ENCODE data around the gene BCAS4.

Gene BCAS4

DNA sequence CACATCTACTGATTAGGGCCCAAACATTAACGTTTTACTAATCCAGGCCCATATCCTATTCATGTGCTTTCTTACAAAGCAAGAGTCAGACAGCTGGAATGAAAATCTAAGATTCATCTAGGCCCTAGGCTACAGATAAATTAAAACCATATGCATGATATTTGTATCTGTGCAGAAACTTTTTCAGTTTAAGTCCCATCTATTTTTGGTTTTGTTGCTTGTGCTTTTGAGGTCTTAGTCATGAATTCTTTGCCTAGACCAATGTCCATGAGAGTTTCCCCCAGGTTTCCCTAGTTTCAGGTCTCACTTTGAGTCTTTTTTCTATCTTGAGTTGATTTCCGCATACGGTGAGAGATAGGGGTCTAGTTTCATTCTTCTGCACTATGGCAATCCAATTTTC is 116.2 kb downstream of the BCAS4 start:
- Histone ChIP-seq H3K4me3 (no peak overlapping the region), H3K4me1 (peaks cover 10% of the 10 kb centered on the region), H3K36me3 (replicated peaks) (peaks cover 40% of the 10 kb centered on the region), H3K27me3 (ENCODE audit: low read depth) (no peaks in the 10 kb centered on the region), H3K9me3 (no peaks in the 10 kb centered on the region)
- DNase-seq (ENCODE audit: low spot score in 2 of 2), result no peak
- in situ Hi-C loops (cut with MboI; ENCODE audit: low sequenced_read_pairs), result no loop called here

DNA sequence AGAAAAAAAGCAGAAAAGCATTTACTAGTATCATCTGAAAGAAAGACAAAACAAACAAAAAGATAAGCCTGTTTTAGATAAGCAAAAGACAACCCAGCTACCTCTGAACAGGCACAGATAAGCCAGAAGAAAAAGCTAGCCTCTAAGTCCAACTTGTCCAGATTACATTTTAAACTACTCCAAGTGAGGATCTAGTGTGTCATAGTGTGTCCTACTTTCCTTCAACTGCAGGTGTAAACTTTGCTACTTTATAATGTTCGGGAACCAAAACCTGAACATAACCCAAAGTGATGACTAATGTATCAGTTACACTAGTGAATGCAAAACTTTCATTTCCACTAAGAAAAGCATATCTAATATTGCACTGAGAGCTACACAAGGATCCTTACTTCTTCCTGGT is 116.9 kb downstream of the BCAS4 start:
- H3K27me3 ChIP-seq (ENCODE audit: low read depth), result no peaks in the 10 kb centered on the region
- H3K4me1 ChIP-seq, result peaks cover 12% of the 10 kb centered on the region
- H3K9me3 ChIP-seq, result no peaks in the 10 kb centered on the region
- no peak overlapping the region for H3K4me3 ChIP-seq
- DNase-seq (ENCODE audit: low spot score in 2 of 2), result no peak
- in situ Hi-C loops (cut with MboI; ENCODE audit: low sequenced_read_pairs), result no loop called here
- peaks cover 38% of the 10 kb centered on the region for H3K36me3 ChIP-seq (replicated peaks)

DNA sequence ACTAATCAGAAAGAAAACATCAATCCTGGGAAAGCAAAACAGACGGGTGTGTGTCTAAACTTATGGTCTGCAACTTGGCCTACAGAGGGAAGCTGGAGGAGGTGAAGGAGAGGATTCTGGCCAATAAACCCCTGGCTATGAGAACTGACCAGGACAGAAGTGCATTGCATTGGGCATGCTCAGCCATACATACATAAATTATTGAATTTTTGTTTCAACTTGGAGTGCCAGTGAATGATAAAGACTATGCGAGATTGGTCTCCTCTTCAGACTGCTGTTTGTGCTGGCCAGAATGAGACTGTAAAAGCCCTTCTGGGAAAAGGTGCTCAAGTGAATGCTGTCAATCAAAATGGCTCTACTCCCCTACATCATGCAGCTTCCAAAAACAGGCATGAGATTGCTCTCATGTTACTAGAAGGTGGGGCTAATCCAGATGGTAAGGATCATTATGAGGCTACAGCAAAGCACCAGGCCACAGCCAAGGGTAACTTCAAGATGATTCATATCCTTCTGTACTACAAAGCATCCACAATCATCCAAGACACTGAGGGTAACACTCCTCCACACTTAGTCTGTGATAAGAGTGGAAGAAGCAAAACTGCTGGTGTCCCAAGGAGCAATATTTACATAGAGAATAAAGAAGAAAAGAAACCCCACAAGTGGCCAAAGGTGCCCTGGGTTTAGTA is 119.0 kb downstream of the BCAS4 start:
- Histone ChIP-seq H3K9me3 (no peaks in the 10 kb centered on the region), H3K4me1 (peaks cover 20% of the 10 kb centered on the region), H3K36me3 (replicated peaks) (peaks cover 49% of the 10 kb centered on the region), H3K27me3 (ENCODE audit: low read depth) (no peaks in the 10 kb centered on the region), H3K4me3 (no peak overlapping the region)
- in situ Hi-C loops (cut with MboI; ENCODE audit: low sequenced_read_pairs), result no loop called here
- no peak for DNase-seq (ENCODE audit: low spot score in 2 of 2)

DNA sequence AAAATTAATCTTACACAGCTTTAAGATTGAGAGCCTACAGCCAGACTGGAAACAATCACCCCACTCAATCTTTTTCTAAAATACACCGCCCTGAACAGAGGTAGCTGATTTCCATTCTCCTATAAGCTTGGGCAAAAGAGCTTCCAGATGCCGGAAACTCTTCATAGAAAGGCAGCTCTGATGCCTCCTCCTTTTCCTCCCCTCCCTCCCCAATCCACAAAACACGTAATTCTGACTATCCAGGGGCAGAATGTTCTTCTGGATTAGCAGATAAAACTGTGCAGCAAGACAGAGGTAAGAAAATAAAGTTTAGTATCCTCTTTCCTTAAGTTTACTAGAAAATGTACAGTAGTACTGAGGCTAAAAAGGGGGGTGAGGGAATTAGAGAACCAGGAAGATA is 120.6 kb downstream of the BCAS4 start:
- peaks cover 21% of the 10 kb centered on the region for H3K4me1 ChIP-seq
- DNase-seq (ENCODE audit: low spot score in 2 of 2), result no peak
- H3K27me3 ChIP-seq (ENCODE audit: low read depth), result no peaks in the 10 kb centered on the region
- no peaks in the 10 kb centered on the region for H3K9me3 ChIP-seq
- no peak overlapping the region for H3K4me3 ChIP-seq
- peaks cover 51% of the 10 kb centered on the region for H3K36me3 ChIP-seq (replicated peaks)
- in situ Hi-C loops (cut with MboI; ENCODE audit: low sequenced_read_pairs), result no loop called here

DNA sequence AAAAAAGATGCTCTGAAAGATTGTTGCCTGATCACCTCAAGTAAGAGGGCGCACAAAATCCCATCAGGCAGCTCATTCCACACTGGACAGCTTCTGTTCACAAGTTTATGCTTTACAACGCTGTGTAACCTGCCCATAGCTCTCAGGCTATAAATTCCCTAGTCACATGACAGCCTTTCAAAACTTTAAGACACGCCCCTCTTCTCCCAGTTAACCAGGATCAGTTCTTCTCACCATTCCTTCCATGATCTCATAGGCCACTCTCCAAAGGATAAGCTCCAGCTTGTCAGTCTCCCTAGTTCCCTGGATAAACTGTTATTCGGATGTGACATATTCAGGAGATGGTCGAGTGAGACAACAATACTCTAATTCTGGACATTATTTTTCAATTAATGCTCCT is 121.4 kb downstream of the BCAS4 start:
- peak; percentile 47 to 67 for DNase-seq (ENCODE audit: low spot score in 2 of 2)
- H3K36me3 ChIP-seq (replicated peaks), result peaks cover 53% of the 10 kb centered on the region
- H3K4me1 ChIP-seq, result peaks cover 27% of the 10 kb centered on the region

DNA sequence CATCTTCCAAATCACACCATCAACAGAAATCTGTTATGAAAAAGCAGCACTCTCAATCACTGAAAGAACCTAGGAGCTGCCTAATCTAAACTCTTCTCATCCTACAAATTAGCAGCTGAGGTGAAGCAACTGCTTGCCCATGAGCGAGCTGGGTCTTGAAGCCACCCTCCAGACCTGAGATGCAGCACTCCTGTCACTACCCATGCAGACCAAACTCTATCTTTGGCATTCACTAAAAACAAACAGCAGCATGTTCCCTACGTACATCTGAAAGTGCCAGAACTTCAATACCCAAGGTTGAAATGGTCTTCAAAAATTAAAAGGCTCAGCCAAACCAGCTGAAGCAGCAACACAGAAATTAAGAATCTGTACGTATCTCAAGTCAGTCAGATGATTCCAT is 122.1 kb downstream of the BCAS4 start:
- H3K4me3 ChIP-seq, result no peak overlapping the region
- H3K27me3 ChIP-seq (ENCODE audit: low read depth), result no peaks in the 10 kb centered on the region
- peaks cover 33% of the 10 kb centered on the region for H3K4me1 ChIP-seq
- H3K36me3 ChIP-seq (replicated peaks), result peaks cover 48% of the 10 kb centered on the region
- in situ Hi-C loops (cut with MboI; ENCODE audit: low sequenced_read_pairs), result no loop called here
- no peaks in the 10 kb centered on the region for H3K9me3 ChIP-seq
- no peak for DNase-seq (ENCODE audit: low spot score in 2 of 2)

More for the DNA sequence above, 121.4 kb downstream of the BCAS4 start:
- H3K27me3 ChIP-seq (ENCODE audit: low read depth), result no peaks in the 10 kb centered on the region
- H3K9me3 ChIP-seq, result no peaks in the 10 kb centered on the region
- no peak overlapping the region for H3K4me3 ChIP-seq
- in situ Hi-C loops (cut with MboI; ENCODE audit: low sequenced_read_pairs), result no loop called here

DNA sequence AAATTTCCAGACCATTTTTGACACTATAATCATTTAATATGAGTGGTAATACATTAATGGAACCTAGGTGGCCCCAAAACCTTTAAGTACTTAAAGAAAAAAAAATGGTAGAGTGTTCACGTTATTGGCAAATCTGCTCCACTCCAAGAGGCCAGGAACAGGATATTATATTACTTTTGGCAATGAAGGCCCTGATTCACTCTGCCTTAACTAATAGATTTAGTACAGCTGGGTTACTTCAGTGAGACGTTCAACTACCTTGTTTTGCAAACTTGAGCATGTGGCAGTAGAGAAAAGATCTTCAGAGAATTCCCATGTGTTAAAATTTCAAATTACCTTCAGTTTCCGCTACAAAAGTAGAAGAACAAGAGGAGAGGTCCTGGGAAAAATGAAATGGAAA is 123.5 kb downstream of the BCAS4 start:
- no peaks in the 10 kb centered on the region for H3K27me3 ChIP-seq (ENCODE audit: low read depth)
- DNase-seq (ENCODE audit: low spot score in 2 of 2), result no peak
- in situ Hi-C loops (cut with MboI; ENCODE audit: low sequenced_read_pairs), result no loop called here

DNA sequence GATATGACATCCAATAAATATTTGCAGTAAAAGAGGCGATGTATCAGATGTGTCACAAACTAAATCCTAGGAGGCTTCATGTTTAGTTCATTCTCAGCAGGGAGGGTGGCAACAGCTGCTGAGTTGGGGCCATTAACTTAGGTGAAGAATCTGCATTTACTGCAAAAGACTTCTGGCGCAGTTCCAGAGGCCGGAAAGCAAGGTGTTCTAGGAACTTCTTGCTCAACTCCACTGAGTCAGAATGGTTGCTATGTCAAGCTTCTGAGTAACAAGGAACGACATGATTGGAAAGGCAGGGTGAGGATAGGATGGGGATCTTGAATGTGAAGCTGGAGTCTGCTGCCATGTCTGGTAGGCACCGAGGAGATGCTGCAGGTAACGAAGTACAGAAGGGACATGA is 124.7 kb downstream of the BCAS4 start:
- Histone ChIP-seq H3K9me3 (no peaks in the 10 kb centered on the region), H3K36me3 (replicated peaks) (peaks cover 52% of the 10 kb centered on the region), H3K27me3 (ENCODE audit: low read depth) (no peaks in the 10 kb centered on the region), H3K4me3 (no peak overlapping the region), H3K4me1 (peaks cover 37% of the 10 kb centered on the region)
- peak in 1 of 2 experiments; percentile 32 for DNase-seq (ENCODE audit: low spot score in 2 of 2)
- in situ Hi-C loops (cut with MboI; ENCODE audit: low sequenced_read_pairs), result no loop called here

More for the DNA sequence above, 123.5 kb downstream of the BCAS4 start:
- Histone ChIP-seq H3K4me3 (no peak overlapping the region), H3K4me1 (peaks cover 35% of the 10 kb centered on the region), H3K9me3 (no peaks in the 10 kb centered on the region), H3K36me3 (replicated peaks) (peaks cover 49% of the 10 kb centered on the region)

DNA sequence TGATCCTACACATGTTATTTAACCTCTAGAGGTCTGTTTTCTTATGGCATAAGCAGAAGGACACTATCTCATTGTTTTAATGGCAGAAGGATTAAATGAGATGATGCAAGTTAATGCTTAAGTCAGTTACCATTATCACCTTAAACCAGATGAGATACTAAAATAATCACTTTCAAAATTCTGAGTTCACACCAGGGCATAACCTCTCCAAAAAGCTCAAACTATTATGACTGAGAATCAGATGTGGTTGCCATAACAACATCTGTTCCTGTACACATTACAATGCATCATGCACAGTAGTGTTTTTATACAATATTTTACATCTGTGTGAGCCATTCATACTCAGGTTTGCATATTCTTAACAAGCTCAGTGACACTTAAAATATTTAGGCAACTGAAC is 126.1 kb downstream of the BCAS4 start:
- peaks cover 33% of the 10 kb centered on the region for H3K4me1 ChIP-seq
- no peak overlapping the region for H3K4me3 ChIP-seq
- H3K36me3 ChIP-seq (replicated peaks), result peaks cover 62% of the 10 kb centered on the region
- H3K9me3 ChIP-seq, result no peaks in the 10 kb centered on the region
- H3K27me3 ChIP-seq (ENCODE audit: low read depth), result no peaks in the 10 kb centered on the region
- DNase-seq (ENCODE audit: low spot score in 2 of 2), result no peak
- in situ Hi-C loops (cut with MboI; ENCODE audit: low sequenced_read_pairs), result no loop called here

DNA sequence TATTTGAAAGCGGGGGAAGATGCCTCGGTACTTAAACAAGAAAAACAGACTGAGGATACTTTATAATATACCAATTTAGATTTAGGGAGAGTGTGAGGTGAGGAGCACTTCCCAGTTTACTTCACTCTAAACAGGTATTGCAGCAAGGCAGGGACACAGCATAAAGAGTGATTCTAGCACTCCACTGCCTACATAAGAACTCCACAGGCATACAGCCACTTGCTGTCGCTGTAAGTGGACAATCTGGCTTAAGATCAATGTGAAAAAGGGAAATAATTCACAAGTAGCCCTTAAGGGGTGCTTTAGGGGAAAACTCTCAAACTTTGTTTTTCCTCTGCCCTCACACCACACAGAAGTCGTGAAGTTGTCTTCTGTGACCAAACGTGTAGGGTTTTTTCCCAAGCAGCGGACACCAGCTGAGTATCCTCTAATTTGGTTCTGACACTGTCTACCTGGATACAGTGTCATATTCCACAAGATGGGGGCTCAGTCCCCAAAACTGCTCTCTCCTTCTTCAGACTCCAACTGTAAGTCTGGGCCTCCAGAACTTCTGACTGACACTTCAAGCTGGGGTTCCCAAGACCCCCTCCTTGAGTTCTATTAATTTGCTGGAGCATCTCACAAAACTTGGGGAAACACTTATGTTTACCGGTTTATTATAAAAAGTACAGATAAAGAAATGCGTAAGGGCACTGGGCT is 127.1 kb downstream of the BCAS4 start:
- Histone ChIP-seq H3K36me3 (replicated peaks) (peaks cover 71% of the 10 kb centered on the region), H3K4me3 (no peak overlapping the region), H3K27me3 (ENCODE audit: low read depth) (no peaks in the 10 kb centered on the region), H3K9me3 (no peaks in the 10 kb centered on the region), H3K4me1 (peaks cover 36% of the 10 kb centered on the region)
- DNase-seq (ENCODE audit: low spot score in 2 of 2), result no peak
- in situ Hi-C loops (cut with MboI; ENCODE audit: low sequenced_read_pairs), result no loop called here

DNA sequence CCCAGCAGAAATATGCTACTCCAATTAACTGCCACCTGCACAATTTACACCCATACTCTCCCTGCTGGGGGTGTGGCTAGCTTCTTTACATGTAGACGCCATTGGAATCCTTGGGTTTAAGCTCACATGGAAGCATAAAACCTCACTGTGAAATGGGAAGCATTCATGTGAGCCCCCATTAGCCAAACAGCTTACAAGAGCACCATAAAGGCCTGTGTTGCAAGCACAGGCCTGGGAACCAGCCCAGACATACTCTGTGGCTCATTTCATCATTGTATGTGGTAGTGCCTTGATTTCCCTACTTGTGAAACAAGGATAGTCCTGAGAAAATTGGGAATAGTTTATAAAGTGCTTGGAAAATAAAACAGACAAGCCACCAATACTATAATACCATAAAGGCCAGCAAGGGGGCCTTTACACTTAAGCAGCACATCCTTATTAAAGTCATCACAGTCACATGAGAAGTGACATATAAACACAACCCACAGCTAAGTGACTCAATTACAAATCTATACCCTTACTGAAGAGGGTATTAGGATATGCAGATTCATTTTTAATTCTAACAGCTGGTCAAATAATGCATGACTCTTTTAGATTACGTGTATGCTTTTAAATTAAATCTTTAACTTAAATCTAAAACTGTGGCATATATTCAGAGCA is 129.5 kb downstream of the BCAS4 start:
- Histone ChIP-seq H3K9me3 (no peaks in the 10 kb centered on the region), H3K4me3 (no peak overlapping the region), H3K36me3 (replicated peaks) (peaks cover 78% of the 10 kb centered on the region), H3K4me1 (peaks cover 46% of the 10 kb centered on the region), H3K27me3 (ENCODE audit: low read depth) (no peaks in the 10 kb centered on the region)
- in situ Hi-C loops (cut with MboI; ENCODE audit: low sequenced_read_pairs), result no loop called here
- no peak for DNase-seq (ENCODE audit: low spot score in 2 of 2)

DNA sequence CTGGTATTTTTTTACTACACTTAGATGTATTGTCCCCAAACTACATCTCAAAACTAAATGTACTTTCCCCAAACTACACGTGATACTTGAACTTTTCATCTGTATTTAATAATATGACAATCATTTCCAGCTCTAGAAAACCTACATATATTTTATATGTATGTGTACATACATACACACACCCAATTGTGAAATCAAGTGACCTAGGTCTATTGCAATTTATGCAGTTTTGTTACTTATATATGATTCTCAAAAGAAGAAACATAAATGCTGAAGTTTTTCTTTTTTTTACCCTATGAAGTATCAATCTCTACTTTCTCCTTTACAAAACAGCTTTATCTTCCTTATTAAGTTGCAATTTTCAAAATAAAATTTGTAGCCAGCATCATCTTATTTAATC is 131.7 kb downstream of the BCAS4 start:
- H3K27me3 ChIP-seq (ENCODE audit: low read depth), result no peaks in the 10 kb centered on the region
- H3K4me3 ChIP-seq, result no peak overlapping the region
- H3K9me3 ChIP-seq, result no peaks in the 10 kb centered on the region
- peaks cover 67% of the 10 kb centered on the region for H3K36me3 ChIP-seq (replicated peaks)
- in situ Hi-C loops (cut with MboI; ENCODE audit: low sequenced_read_pairs), result no loop called here
- DNase-seq (ENCODE audit: low spot score in 2 of 2), result no peak
- H3K4me1 ChIP-seq, result peaks cover 41% of the 10 kb centered on the region
